SK-N-SH treated with all-trans-retinoic acid at 6 μM for 48 hours (cell line): ENCODE measurements around the gene SH3PXD2B.

Source experiments
- ATAC-seq: fragments of 200-7000 bp; cut with Tn5 transposase; 3 replicates; pipeline ENCODE4 v1.9.1; 2020; ENCODE audit warnings: mild to moderate bottlenecking, moderate library complexity
- ARNTL ChIP-seq: fragments of 450-650 bp; formaldehyde crosslinking; IDR thresholded peaks from 2 replicates; pipeline ENCODE4 v1.5.0; 2020; ENCODE audit warnings: low read depth, mild to moderate bottlenecking, moderate library complexity, borderline replicate concordance
- CREB5 ChIP-seq: fragments of 250-450 bp; sonication (Bioruptor Pico); IDR thresholded peaks from 2 replicates; pipeline ENCODE4 v1.5.1; 2020; ENCODE audit warnings: low read depth, mild to moderate bottlenecking, moderate library complexity
- CSDC2 ChIP-seq: fragments of 250-450 bp; sonication (Bioruptor Pico); IDR thresholded peaks from 2 replicates; pipeline ENCODE4 v1.5.0; 2020; ENCODE audit warnings: mild to moderate bottlenecking, moderate library complexity
- ESRRG ChIP-seq: fragments of 250-450 bp; sonication (Bioruptor Pico); IDR thresholded peaks from 2 replicates; pipeline ENCODE4 v1.6.1; 2021; ENCODE audit warnings: mild to moderate bottlenecking
- GLIS3 ChIP-seq: fragments of 250-450 bp; sonication (Bioruptor Pico); IDR thresholded peaks from 2 replicates; pipeline ENCODE4 v1.5.0; 2020; ENCODE audit warnings: mild to moderate bottlenecking, moderate library complexity
- ISL1 ChIP-seq: fragments of 250-450 bp; sonication (Bioruptor Pico); IDR thresholded peaks from 2 replicates; pipeline ENCODE4 v2.1.2; 2022; ENCODE audit warnings: mild to moderate bottlenecking, moderate library complexity
- OSR1 ChIP-seq: fragments of 250-450 bp; sonication (Bioruptor Pico); IDR thresholded peaks from 2 replicates; pipeline ENCODE4 v1.8.0; 2022; ENCODE audit warnings: moderate library complexity, mild to moderate bottlenecking, inconsistent platforms
- PATZ1 ChIP-seq: fragments of 250-450 bp; sonication (Bioruptor Pico); IDR thresholded peaks from 2 replicates; pipeline ENCODE4 v1.8.0; 2020; ENCODE audit warnings: mild to moderate bottlenecking, moderate library complexity, borderline replicate concordance
- PPARA ChIP-seq: fragments of 250-450 bp; sonication (Bioruptor Pico); IDR thresholded peaks from 2 replicates; pipeline ENCODE4 v1.5.0; 2020; ENCODE audit warnings: mild to moderate bottlenecking, borderline replicate concordance
- RARB ChIP-seq: fragments of 250-450 bp; sonication (Bioruptor Pico); IDR thresholded peaks from 2 replicates; pipeline ENCODE4 v1.8.0; 2021; ENCODE audit warnings: mild to moderate bottlenecking, moderate library complexity
- SNAI2 ChIP-seq: fragments of 250-450 bp; sonication (Bioruptor Pico); IDR thresholded peaks from 2 replicates; pipeline ENCODE4 v1.5.0; 2020; ENCODE audit warnings: mild to moderate bottlenecking, moderate library complexity
- TCF4 ChIP-seq: fragments of 250-450 bp; sonication (Bioruptor Pico); IDR thresholded peaks from 2 replicates; pipeline ENCODE4 v1.8.0; 2021; ENCODE audit warnings: mild to moderate bottlenecking, moderate library complexity, borderline replicate concordance
- TOX ChIP-seq: fragments of 250-450 bp; sonication (Bioruptor Pico); IDR thresholded peaks from 2 replicates; pipeline ENCODE4 v1.8.0; 2021; ENCODE audit warnings: mild to moderate bottlenecking, moderate library complexity, borderline replicate concordance
- TSHZ2 ChIP-seq: fragments of 250-450 bp; sonication (Bioruptor Pico); IDR thresholded peaks from 2 replicates; pipeline ENCODE4 v1.5.0; 2020; ENCODE audit warnings: mild to moderate bottlenecking, moderate library complexity
- ZFP3 ChIP-seq: fragments of 250-450 bp; sonication (Bioruptor Pico); IDR thresholded peaks from 2 replicates; pipeline ENCODE4 v1.5.0; 2020; ENCODE audit warnings: mild to moderate bottlenecking, moderate library complexity
- ZFP30 ChIP-seq: fragments of 450-650 bp; formaldehyde crosslinking; IDR thresholded peaks from 2 replicates; pipeline ENCODE4 v1.5.0; 2022; ENCODE audit warnings: mild to moderate bottlenecking, moderate library complexity
- ZNF565 ChIP-seq: fragments of 450-650 bp; formaldehyde crosslinking; conservative IDR thresholded peaks from 2 replicates; pipeline ENCODE4 v1.5.0; 2020; ENCODE audit warnings: low read depth, mild to moderate bottlenecking, moderate library complexity
- ZNF70 ChIP-seq: fragments of 450-650 bp; formaldehyde crosslinking; IDR thresholded peaks from 2 replicates; pipeline ENCODE4 v1.5.0; 2020; ENCODE audit warnings: mild to moderate bottlenecking, moderate library complexity
- ZNF8 ChIP-seq: fragments of 450-650 bp; formaldehyde crosslinking; IDR thresholded peaks from 2 replicates; pipeline ENCODE4 v1.5.0; 2020; ENCODE audit warnings: mild to moderate bottlenecking, moderate library complexity

SH3PXD2B gene

GRCh38 chr5:172428224-172429166, 25.8 kb downstream of the SH3PXD2B start:
- no peak for TF ChIP-seq ZNF565 (CRISPR knock-in tag)
- no peak for TF ChIP-seq PPARA (CRISPR knock-in tag)
- TF ChIP-seq PATZ1, result no peak
- TF ChIP-seq ZNF70, result no peak
- TF ChIP-seq ZFP30, result no peak
- no peak for TF ChIP-seq ARNTL (CRISPR knock-in tag)
- no peak for TF ChIP-seq TSHZ2 (CRISPR knock-in tag)
- no peak for ATAC-seq

- no peak for TF ChIP-seq CSDC2
- TF ChIP-seq TOX (CRISPR knock-in tag), result no peak
- no peak for ATAC-seq
Observed at GRCh38 chr5:172427202-172427601, 27.1 kb downstream of the SH3PXD2B start.

- TF ChIP-seq SNAI2 (CRISPR knock-in tag) (no peak), ZFP30 (no peak), GLIS3 (CRISPR knock-in tag) (no peak)
- TF ChIP-seq, all 23 proteins: peak for 0
- ATAC-seq, result no peak
Observed at GRCh38 chr5:172426086-172426485, 28.2 kb downstream of the SH3PXD2B start.

GRCh38 chr5:172425402-172425801, 28.9 kb downstream of the SH3PXD2B start:
- no peak for ATAC-seq
- TF ChIP-seq ZFP30, result no peak
- TF ChIP-seq ESRRG (CRISPR knock-in tag), result no peak
- no peak for TF ChIP-seq RARB
- no peak for TF ChIP-seq TSHZ2 (CRISPR knock-in tag)
- TF ChIP-seq, all 23 proteins: peak for 0

- TF ChIP-seq ZNF8, result no peak
- no peak for TF ChIP-seq ZNF565 (CRISPR knock-in tag)
- no peak for TF ChIP-seq ARNTL (CRISPR knock-in tag)
- TF ChIP-seq ZNF70, result no peak
- TF ChIP-seq PPARA (CRISPR knock-in tag), result no peak
- TF ChIP-seq OSR1 (CRISPR knock-in tag), result no peak
- no peak for TF ChIP-seq ZFP30
- no peak for TF ChIP-seq ESRRG (CRISPR knock-in tag)
- TF ChIP-seq RARB, result no peak
- TF ChIP-seq TCF4 (CRISPR knock-in tag), result no peak
- TF ChIP-seq PATZ1, result no peak
- no peak for TF ChIP-seq CREB5 (CRISPR knock-in tag)
- TF ChIP-seq ISL1 (CRISPR knock-in tag), result no peak
- TF ChIP-seq ZFP3 (CRISPR knock-in tag), result no peak
- TF ChIP-seq TSHZ2 (CRISPR knock-in tag), result no peak
- no peak for ATAC-seq
Observed at GRCh38 chr5:172424808-172425207, 29.5 kb downstream of the SH3PXD2B start.
